ENCODE data around the gene TIGD1.

Gene TIGD1

GRCh38 chr2:232541961-232542714 lies 8.2 kb downstream of the TIGD1 start (continued):
- TF ChIP-seq SNAI2 (CRISPR knock-in tag; IDR thresholded peaks at IDR 0.05) = no peak
- TF ChIP-seq TOX (CRISPR knock-in tag; IDR thresholded peaks at IDR 0.05; ENCODE audit: borderline replicate concordance) = no peak
- no peak for TF ChIP-seq TCF4 (CRISPR knock-in tag; IDR thresholded peaks at IDR 0.05; ENCODE audit: borderline replicate concordance)
- TF ChIP-seq OSR1 (CRISPR knock-in tag; IDR thresholded peaks at IDR 0.05) = no peak
- TF ChIP-seq ZC3H10 (CRISPR knock-in tag; IDR thresholded peaks at IDR 0.05) = no peak

GRCh38 chr2:232541195-232541960 lies 9.0 kb downstream of the TIGD1 start:
- TF ChIP-seq PATZ1 (CRISPR knock-in tag; IDR thresholded peaks at IDR 0.05; ENCODE audit: borderline replicate concordance) (no peak), BACH2 (CRISPR knock-in tag; IDR thresholded peaks at IDR 0.05; ENCODE audit: borderline replicate concordance) (no peak), PPARA (CRISPR knock-in tag; IDR thresholded peaks at IDR 0.05; ENCODE audit: borderline replicate concordance) (no peak), TOX (CRISPR knock-in tag; IDR thresholded peaks at IDR 0.05; ENCODE audit: borderline replicate concordance) (no peak), ZNF8 (CRISPR knock-in tag; IDR thresholded peaks at IDR 0.05) (no peak), TCF4 (CRISPR knock-in tag; IDR thresholded peaks at IDR 0.05; ENCODE audit: borderline replicate concordance) (no peak), ISL1 (CRISPR knock-in tag; IDR thresholded peaks at IDR 0.05) (no peak), ZFP3 (CRISPR knock-in tag; IDR thresholded peaks at IDR 0.05) (no peak), ZC3H10 (CRISPR knock-in tag; IDR thresholded peaks at IDR 0.05) (no peak), ARNTL (CRISPR knock-in tag; IDR thresholded peaks at IDR 0.05; ENCODE audit: borderline replicate concordance, low read depth) (no peak), GLIS3 (CRISPR knock-in tag; IDR thresholded peaks at IDR 0.05) (no peak)
- ATAC-seq = peak; percentile 18

GRCh38 chr2:232540441-232541041 lies 9.8 kb downstream of the TIGD1 start:
- no peak for TF ChIP-seq ARNTL (CRISPR knock-in tag; IDR thresholded peaks at IDR 0.05; ENCODE audit: borderline replicate concordance, low read depth)
- no peak for TF ChIP-seq ZNF70 (CRISPR knock-in tag; IDR thresholded peaks at IDR 0.05)
- TF ChIP-seq ZNF8 (CRISPR knock-in tag; IDR thresholded peaks at IDR 0.05) = no peak
- no peak for TF ChIP-seq ISL1 (CRISPR knock-in tag; IDR thresholded peaks at IDR 0.05)
- no peak for ATAC-seq

- ATAC-seq = no peak; the same call in 2 of the 3 replicates
- no peak for TF ChIP-seq OSR1 (CRISPR knock-in tag; IDR thresholded peaks at IDR 0.05)
- TF ChIP-seq CSRNP3 (CRISPR knock-in tag; IDR thresholded peaks at IDR 0.05) = no peak
- no peak for TF ChIP-seq ZFP30 (CRISPR knock-in tag; IDR thresholded peaks at IDR 0.05)
- no peak for TF ChIP-seq PATZ1 (CRISPR knock-in tag; IDR thresholded peaks at IDR 0.05; ENCODE audit: borderline replicate concordance)
- no peak for TF ChIP-seq ZNF70 (CRISPR knock-in tag; IDR thresholded peaks at IDR 0.05)
- no peak for TF ChIP-seq TOX (CRISPR knock-in tag; IDR thresholded peaks at IDR 0.05; ENCODE audit: borderline replicate concordance)
- TF ChIP-seq TSHZ2 (CRISPR knock-in tag; IDR thresholded peaks at IDR 0.05) = no peak
- no peak for TF ChIP-seq CSDC2 (CRISPR knock-in tag; IDR thresholded peaks at IDR 0.05)
- TF ChIP-seq TCF4 (CRISPR knock-in tag; IDR thresholded peaks at IDR 0.05; ENCODE audit: borderline replicate concordance) = no peak
- TF ChIP-seq SNAI2 (CRISPR knock-in tag; IDR thresholded peaks at IDR 0.05) = no peak
- no peak for TF ChIP-seq ISL1 (CRISPR knock-in tag; IDR thresholded peaks at IDR 0.05)
- no peak for TF ChIP-seq PPARA (CRISPR knock-in tag; IDR thresholded peaks at IDR 0.05; ENCODE audit: borderline replicate concordance)
- no peak for TF ChIP-seq RARB (CRISPR knock-in tag; IDR thresholded peaks at IDR 0.05)
- TF ChIP-seq GLIS3 (CRISPR knock-in tag; IDR thresholded peaks at IDR 0.05) = no peak
- no peak for TF ChIP-seq ZNF8 (CRISPR knock-in tag; IDR thresholded peaks at IDR 0.05)
- no peak for TF ChIP-seq ZFP3 (CRISPR knock-in tag; IDR thresholded peaks at IDR 0.05)
- TF ChIP-seq ZC3H10 (CRISPR knock-in tag; IDR thresholded peaks at IDR 0.05) = no peak
Measured at GRCh38 chr2:232539298-232540231, 10.8 kb downstream of the TIGD1 start, which contains the start of gene CHRNG. Gene CHRNG (plus strand): TSS chr2:232539692. CDS start chr2:232539748, 56 bp downstream.

Measured in SK-N-SH treated with all-trans-retinoic acid at 6 μM for 48 hours (cell line).